HG02798 (cell line): ENCODE data around the gene PPP1R36.
"Not testable (repeated sequence)": the region's sequence is repeated elsewhere in the genome, so short reads cannot be mapped to it uniquely, and the experiment has no call there.

Experiments used
- ATAC-seq: cut with Tn5 transposase; IDR thresholded peaks from one replicate; pipeline ENCODE4 v1.9.1; 2021; ENCODE audit warnings: mild to moderate bottlenecking; ENCODE audit not compliant: unreplicated experiment, poor library complexity

Gene PPP1R36

GRCh38 chr14:64610049-64610746 is 60.4 kb downstream of the PPP1R36 start:
- ATAC-seq = no peak

DNA sequence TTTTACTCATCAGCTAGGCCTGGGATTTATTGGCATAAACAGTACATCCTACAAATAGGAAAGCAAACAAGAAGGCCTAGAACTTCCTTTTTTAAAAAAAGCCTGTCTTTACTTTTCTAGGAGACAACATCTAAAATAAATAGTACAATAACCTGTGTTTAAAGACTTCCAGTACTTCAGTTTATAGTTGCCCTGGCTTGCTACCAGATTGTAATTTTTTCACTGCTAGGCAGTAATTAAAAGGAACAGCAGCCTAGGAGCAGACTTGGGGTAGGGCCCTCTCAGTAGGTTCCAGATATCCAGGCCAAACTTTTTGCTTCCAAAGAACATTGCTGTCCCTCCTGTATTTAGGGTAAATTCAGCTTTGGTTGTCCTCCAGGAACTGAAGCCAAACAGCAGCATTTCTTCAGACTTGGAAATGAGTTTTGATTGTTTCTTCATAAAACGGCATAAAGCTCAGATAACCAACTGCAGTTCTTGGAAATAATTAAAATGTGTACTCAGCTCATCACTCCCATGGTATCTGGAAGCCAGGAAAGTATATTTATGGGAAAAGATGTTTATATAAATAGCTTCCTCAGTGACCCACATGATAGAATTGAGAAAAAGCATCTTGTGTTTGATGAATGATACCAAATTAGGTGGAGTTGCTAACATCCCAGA is 61.7 kb downstream of the PPP1R36 start:
- no peak for ATAC-seq

GRCh38 chr14:64612021-64612380 is 62.2 kb downstream of the PPP1R36 start:
- no peak for ATAC-seq

GRCh38 chr14:64612971-64613666 is 63.4 kb downstream of the PPP1R36 start:
- ATAC-seq = no peak

DNA sequence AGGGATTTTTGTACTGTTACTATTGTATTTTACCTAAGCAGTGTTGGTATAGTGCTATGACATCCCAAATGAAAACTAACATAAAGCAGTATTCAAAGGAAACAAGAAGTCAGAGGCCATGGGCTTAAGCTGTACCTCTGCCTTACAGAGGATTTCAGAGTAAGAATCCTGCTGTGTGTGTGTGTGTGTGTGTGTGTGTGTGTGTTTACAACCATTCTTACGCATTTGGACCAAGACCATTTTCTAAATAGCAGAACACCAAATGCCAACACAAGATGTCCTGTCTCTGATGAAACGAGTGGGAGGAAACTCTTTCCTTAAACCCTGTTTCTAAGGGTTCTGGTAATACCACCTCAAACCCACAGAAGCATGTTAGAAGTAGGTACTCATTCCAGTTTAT is 64.4 kb downstream of the PPP1R36 start:
- no peak for ATAC-seq

DNA sequence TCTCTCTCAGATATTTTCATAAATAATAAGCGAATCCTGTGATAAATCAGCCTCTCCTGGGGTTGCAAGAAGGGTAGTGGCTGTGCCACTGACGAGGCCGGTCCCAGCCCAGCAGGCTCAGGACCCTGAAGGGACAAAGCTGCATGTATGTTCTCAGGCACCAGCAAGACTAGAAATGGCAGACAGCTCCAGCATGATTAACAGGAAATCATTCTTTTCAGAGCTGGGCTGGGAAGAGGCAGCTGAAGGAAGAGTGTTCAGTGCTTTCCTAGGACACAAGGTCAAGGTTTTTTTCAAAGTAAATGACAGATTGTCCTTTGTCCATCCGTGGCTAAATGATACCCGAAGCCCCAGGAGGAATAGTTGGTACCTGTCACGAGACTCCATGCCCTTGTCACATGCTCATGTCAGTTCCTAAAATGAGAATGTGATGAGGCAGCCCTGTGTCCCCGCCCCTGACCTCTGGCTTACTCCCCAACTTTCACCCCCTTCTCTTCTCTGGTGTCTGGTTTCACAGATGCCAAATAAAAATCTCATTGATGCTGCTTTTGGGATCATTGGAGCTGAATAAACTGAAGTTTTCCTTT is 65.1 kb downstream of the PPP1R36 start:
- ATAC-seq = no peak

DNA sequence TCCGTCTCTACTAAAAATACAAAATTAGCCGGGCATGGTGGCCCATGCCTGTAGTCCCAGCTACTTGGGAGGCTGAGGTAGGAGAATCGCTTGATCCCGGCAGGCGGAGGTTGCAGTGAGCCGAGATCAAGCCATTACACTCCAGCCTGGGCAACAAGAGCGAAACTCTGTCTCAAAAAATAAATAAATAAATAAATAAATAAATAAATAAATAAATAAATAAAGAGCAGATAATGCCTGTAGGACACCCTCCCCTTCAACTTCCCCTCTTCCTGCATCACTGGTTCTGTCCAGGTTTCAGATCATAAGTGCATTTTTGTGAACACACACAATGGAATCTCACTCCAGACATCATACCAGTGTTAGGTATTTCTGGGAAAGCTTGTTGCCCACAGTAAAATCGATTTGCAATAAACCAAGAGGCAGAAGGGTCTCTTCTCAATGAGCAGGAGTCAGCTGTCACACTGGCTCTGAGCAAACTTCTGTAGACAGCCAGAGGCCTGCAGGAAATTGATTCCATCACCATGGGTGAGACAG is 68.2 kb downstream of the PPP1R36 start:
- not testable (repeated sequence) for ATAC-seq

DNA sequence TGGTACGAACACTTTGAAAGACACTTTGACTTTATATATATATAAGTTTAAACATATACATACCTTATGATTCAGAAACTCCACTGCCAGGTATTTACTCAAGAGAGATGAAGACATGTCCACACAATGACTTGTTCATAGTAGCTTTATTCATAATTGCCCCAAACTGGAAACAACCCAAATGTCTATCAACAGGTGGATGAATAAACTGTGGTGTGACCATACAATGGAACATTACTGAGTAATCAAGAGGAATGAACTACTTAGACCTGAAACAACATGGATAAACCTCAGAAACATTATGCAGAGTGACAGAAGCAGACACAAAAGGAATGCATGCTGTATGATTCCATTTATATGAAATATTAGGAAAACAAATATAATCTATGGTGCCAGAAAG is 71.1 kb downstream of the PPP1R36 start:
- no peak for ATAC-seq

DNA sequence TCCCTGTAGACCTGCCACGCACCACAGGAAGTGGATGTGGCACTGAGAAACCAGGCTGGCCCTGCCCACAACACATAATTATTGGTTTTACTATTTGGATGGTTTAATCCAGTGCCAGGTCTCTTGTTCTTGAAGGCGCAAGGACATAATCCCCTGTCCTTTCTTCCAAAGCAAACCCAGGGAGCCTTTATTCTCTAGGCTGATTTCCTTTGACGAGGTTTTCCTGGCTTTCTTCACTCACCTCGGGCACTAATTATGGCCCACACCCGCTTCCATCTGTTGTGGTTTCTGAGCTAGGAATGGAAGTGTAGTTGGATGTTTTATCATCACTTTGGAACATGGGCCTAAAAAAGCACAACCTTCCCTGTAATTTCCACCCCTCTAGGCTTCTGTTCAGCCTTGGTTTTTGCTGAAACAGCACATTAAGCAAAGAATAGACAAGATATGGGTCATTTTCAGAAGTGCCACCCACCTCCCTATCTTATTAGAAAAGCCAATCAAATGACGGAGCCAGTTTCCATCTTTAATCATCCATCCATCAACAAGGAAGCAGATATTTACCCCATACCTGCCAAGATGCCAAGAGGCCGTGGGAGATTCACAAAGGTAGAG is 73.9 kb downstream of the PPP1R36 start:
- no peak for ATAC-seq

DNA sequence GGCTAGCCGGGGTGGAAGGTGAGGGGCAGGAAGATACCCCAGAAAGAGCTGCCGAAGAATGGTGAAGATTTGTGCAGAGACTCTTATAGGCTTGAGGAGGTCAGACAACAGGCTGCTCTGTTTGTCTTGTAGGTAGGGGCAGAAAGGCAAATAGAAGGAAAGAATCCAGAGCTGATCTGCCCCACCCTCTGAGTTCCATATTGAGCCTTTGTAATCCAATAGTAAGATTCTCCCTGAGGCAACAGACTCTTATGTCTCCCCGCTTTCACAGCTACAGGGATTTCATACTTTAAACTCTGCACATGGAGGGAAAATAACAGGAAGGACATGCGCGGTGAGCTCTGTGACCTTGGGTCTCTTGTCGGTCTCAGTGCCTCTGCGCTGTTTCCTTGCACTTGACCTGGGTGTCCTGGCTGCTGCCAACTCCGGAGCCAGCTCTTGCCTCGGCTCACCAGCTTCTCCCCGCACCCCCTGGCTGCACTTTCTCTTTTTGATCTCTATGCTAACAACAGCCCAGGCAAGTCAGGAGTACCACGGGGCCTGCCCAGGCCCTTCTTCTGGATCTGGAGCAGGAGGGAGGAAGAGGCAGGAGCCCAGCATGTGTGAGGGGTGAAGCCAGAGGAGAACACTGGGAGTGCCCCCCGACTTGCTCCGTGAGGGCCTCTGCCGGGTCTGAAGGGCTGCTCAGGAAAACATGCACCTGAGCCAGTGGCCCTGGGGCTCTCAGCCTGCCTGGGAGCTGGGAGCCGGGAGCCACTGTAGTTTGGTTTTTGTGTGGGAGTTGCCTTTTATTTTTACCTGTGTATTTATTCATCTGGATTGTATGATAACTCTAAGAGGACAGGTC is 75.8 kb downstream of the PPP1R36 start:
- ATAC-seq = no peak

DNA sequence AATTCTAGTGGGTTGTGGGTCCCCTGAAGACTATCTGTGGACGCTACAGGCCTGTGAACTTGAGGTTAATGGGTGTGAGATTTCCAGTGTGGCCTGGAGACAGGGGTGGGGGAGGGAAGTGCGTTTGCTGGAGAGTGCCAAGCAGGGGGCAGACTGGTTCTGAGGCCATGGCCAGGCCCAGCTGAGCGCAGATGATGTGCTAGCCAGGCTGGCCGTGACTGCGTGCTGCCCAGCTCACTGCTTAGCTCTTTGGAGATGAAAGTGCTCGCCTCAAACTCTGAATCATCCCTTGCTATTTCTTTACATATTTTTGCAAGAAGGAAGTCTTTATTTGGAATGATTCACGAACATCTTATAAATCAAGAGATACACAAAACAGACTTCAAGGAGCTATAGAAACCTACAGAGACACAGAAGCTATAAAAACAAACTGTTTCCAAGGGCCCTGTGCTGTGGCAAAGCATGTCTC is 79.2 kb downstream of the PPP1R36 start:
- ATAC-seq = no peak

GRCh38 chr14:64630778-64631177 is 81.0 kb downstream of the PPP1R36 start:
- no peak for ATAC-seq

GRCh38 chr14:64631222-64631621 is 81.5 kb downstream of the PPP1R36 start:
- not testable (repeated sequence) for ATAC-seq

- no peak for ATAC-seq
Measured at GRCh38 chr14:64632056-64632455, 82.3 kb downstream of the PPP1R36 start.

GRCh38 chr14:64634558-64634957 is 84.8 kb downstream of the PPP1R36 start:
- ATAC-seq = no peak

GRCh38 chr14:64636208-64636979 is 86.6 kb downstream of the PPP1R36 start:
- ATAC-seq = peak; percentile 79

DNA sequence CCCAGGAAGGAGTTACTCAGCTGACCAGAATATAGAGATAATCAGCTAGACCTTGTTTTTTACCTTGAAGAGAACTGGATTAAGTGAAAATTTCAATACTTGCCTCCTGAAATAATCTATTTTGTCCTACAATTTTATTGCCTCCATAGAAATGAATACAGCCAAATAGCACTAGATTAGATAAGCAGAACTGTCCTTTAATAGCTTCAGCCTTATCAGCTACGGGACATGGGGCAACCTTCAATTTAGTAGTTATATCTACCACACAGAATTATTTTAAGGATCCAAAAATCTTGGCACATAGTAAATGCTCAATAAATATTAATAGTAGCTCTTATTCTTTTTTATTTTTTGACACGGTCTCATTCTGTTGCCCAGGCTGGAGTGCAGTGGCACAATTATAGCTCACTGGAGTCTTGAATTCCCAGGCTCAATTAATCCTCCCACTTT is 87.2 kb downstream of the PPP1R36 start:
- ATAC-seq = no peak

DNA sequence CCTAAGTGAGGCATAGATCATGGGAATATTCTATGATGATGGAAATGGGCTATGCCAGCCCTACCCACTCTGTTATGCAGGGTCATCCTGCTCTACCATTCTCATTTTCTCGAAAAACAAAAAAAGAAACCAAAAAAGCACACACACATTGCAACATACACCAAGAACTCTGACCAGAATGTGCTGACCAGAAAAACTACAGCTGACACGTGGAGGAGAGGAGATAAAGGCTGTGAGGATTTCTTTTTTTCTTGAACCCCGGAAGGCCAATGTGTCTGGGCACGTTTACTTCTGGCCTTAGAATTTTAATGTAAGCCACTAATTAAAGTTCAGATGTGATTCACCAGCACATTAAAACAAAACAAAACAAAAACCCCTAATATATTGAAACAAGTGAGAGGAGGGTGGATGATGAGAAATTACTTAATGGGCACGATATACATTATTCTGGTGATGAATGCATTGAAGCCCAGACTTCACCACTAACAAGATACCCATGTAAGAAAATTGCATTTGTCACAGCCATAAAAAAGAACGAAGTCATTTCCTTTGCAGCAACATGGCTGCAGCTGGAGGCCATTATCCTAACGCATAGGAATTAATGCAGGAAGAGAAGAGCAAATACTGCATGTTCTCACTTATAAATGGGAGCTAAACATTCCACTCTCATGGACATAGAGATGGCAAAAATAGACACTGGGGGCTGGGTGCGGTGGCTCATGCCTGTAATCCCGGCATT is 88.1 kb downstream of the PPP1R36 start:
- ATAC-seq = no peak
